GM21786 (cell line): ENCODE data around the gene SLC25A11.
"Not testable (repeated sequence)": the region's sequence is repeated elsewhere in the genome, so short reads cannot be mapped to it uniquely, and the experiment has no call there.

Source experiments
- ATAC-seq: cut with Tn5 transposase; IDR thresholded peaks from one replicate; pipeline ENCODE4 v1.9.1; 2021; ENCODE audit not compliant: unreplicated experiment

The SLC25A11 gene

GRCh38 chr17:4945176-4945943 is 5.5 kb upstream of the SLC25A11 start:
- no peak for ATAC-seq

GRCh38 chr17:4944554-4945175 is 4.8 kb upstream of the SLC25A11 start:
- no peak for ATAC-seq

- ATAC-seq: no peak
Observed at GRCh38 chr17:4944163-4944553, 4.3 kb upstream of the SLC25A11 start.

GRCh38 chr17:4942760-4943508 is 3.1 kb upstream of the SLC25A11 start:
- ATAC-seq: no peak

- ATAC-seq: no peak
Observed at GRCh38 chr17:4941319-4941610, 1.4 kb upstream of the SLC25A11 start.

DNA sequence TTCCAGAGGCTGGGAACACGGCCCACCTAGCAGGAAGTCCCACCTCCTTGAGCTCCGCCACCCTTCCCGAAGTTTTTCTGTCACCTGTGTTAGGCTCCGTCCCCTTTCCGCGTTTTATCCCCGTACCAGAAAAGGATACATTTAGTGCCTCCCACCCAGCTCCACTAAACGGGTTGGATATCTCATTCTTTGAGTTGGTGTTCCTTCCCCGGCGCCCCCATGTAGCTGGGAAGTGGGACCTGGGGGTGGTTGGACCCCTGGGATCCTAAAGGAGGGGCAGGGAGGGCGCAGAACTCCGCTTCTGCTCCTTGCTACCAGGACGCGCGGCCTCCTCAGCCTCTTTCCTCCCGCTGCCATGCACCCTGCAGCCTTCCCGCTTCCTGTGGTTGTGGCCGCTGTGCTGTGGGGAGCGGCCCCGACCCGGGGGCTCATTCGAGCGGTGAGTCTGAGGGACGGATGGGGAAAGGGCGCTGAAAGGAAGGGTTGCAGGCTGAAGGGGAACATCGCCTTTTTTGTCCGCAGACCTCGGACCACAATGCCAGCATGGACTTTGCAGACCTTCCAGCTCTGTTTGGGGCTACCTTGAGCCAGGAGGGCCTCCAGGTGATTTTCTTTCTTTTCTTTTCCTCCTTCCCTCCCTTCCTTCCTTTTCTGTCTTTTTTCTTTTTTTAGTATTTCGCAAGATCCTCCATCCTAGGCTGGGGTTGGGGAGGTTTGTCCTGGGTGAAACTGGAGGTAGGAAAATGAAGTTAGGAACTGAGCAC is 891 bp upstream of the SLC25A11 start:
- no peak for ATAC-seq

- ATAC-seq: peak; percentile 6
Observed at GRCh38 chr17:4939546-4939795, 375 bp downstream of the SLC25A11 start.

DNA sequence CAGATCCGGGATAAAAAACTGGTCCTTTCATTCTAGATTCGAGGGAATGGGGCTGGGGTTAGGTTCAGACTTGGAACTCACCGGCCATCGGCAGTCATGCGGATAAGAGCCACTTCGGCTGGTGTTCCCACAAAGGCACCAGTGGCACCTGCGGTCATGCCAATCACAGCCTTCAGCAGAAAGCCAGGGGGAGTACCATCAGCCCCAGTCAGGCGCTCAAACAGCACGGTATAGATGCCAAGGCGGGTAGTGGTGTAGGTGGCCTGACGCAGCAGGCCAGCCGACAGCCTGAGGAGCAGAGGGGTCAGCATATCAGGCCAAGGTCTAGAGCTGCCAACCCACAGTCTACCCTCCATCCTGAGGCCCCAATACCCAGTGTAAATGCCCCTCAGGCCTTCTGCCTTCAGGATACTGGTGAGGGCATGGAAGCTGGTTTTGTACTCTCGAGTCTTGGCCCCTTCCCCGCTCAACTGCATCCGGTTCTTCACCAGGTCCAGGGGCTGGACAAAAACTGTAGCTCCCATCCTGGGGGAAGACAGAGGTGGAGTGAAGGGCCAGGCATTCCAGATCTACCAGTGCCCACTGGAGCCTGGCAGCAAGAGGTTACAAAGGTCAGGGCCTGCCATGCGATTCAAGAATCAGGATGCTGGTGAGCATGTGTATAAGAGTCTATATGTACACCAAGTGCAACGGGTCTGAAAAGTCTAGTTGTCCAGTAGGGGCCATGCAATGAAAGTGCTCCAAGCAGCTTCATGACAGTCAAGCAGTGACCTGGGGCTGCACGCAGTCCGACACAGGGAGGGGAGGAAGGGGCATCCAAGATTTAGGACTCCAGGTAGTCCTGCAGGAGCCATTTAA is 929 bp downstream of the SLC25A11 start:
- no peak for ATAC-seq

GRCh38 chr17:4938069-4938491 is 1.8 kb downstream of the SLC25A11 start:
- no peak for ATAC-seq

DNA sequence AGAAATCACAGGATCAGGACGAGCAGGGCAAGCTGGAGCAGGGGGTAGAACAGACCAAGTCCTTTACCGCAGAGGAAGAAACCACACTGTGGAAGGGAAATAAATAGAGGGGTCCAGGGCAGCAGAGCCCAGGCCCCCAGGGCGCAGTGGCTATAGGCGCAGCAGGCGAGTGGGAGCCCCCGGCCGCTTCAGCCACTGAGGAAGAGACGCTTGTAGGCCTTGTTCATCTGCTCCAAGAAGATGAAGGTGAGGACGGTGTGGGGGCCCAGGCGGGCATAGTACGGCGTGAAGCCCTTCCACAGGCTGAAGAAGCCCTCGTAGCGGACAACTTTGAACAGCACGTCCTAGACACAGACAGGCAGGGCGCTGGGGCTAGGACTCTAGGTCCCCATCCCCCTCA is 2.3 kb downstream of the SLC25A11 start:
- no peak for ATAC-seq

- no peak for ATAC-seq
Observed at GRCh38 chr17:4936436-4936835, 3.4 kb downstream of the SLC25A11 start.

DNA sequence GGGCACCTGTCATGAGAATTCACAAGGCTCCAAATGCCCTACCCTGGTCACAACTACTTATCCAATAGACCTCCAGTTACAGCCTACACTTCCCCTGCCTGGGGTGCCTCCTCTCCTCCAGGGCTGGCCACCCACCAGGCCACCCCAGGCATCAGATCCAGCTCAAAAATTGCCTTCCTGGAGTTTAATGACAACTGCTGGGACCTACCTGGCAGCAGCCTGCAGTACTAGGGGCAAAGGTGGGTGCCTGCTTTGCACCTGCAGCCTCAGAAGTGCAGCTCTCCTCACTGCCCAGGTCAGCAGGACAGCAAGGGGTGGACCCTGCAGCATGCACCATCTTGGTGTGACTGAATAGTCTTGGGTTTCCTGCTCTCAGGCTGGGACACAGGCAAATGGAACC is 4.2 kb downstream of the SLC25A11 start:
- ATAC-seq: no peak

DNA sequence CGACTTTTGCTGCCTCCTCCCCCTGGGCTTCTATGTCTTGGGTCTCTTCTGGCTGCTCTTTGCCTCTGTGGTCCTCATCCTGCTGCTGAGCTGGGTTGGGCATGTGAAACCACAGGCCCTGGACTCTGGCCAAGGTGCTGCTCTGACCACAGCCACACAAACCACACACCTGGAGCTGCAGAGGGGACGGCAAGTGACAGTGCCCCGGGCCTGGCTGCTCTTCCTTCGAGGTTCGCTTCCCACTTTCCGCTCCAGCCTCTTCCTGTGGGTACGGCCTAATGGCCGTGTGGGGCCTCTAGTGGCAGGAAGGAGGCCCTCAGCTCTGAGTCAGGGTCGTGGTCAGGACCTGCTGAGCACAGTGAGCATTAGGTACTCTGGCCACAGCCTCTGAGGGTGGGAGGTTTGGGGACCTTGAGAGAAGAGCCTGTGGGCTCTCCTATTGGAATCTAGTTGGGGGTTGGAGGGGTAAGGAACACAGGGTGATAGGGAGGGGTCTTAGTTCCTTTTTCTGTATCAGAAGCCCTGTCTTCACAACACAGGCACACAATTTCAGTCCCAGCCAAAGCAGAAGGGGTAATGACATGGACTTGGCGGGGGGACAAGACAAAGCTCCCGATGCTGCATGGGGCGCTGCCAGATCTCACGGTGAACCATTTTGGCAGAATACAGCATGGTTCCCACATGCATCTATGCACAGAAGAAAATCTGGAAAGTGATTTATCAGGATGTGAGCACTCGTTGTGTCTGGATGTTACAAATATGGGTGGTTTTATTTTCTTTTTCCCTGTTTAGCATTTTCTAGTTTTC is 5.5 kb downstream of the SLC25A11 start:
- no peak for ATAC-seq

DNA sequence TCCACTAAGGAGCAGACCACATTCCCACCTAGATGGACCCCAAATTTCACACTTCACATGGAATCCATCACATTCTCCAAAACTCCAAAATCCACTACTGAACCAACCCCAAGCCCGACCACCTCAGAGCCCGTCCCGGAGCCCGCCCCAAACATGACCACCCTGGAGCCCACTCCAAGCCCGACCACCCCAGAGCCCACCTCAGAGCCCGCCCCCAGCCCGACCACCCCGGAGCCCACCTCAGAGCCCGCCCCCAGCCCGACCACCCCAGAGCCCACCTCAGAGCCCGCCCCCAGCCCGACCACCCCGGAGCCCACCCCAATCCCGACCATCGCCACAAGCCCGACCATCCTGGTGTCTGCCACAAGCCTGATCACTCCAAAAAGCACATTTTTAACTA is 6.2 kb downstream of the SLC25A11 start:
- ATAC-seq: no peak

DNA sequence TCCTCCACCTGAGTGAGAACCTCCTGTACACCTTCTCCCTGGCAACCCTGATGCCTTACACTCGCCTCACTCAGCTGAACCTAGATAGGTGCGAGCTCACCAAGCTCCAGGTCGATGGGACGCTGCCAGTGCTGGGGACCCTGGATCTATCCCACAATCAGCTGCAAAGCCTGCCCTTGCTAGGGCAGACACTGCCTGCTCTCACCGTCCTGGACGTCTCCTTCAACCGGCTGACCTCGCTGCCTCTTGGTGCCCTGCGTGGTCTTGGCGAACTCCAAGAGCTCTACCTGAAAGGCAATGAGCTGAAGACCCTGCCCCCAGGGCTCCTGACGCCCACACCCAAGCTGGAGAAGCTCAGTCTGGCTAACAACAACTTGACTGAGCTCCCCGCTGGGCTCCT is 7.1 kb downstream of the SLC25A11 start:
- no peak for ATAC-seq

DNA sequence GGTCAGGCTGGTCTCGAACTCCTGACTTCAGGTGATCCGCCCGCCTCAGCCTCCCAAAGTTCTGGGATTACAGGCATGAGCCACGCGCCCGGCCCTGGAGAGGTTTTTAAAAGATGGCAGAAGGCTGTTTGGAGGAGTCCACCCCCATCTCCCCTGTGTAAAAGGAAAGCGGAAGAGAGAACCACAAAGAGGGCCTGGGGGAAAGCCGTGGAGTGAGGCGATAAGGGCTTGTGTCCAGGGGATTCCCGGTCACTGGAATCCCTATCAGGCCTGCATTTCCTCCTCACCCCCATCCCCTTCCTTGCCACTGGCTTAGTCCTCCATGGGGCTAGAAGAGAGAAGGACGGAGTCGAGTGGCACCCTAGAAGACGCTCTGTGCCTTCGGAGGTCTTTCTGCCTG is 7.9 kb downstream of the SLC25A11 start, which contains the start of gene GP1BA:
GP1BA (plus strand) TSS at position 315 of the 400 bp plus-strand sequence. CDS start 328 bp downstream, outside the sequence.
- ATAC-seq: no peak

- ATAC-seq: no peak
Observed at GRCh38 chr17:4928881-4929280, 11.0 kb downstream of the SLC25A11 start.

- ATAC-seq: not testable (repeated sequence)
Observed at GRCh38 chr17:4926577-4927335, 13.1 kb downstream of the SLC25A11 start.

DNA sequence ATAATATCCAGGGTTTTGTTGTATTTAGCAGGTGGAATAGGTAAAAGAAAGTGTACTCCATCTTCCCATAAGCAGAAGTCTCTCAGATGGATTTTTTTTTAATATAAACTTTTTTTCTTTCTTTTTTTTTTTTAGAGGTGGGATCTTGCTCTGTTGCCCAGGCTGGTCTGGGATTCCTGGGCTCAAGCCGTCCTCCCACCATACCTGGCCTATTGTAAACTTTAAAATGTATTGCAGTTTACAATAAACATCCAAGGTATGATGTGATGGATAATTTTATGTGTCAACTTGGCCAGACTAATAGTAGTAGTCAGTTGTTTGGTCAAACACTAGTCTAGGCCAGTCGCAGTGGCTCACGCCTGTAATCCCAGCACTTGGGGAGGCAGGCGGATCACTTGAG is 18.5 kb downstream of the SLC25A11 start:
- no peak for ATAC-seq
